Measurements from ENCODE around the gene RASSF8.

DNA sequence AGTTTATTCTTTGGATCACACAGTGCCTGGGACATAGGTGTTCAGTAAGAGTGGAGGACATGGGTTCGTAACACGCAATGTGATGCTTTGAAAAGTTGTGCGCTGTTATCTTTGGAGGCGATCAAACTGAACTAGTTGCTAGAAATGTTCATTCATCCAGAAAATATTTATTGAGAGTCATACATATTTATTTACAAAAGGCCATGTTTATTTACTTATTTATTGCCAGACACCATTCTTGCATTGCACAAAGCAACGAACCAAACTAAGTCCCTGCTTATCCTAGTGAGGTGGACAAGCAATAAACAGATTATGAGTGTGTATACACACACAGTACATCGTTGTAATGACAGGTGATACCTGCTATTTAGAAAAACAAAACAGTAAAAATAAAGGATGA, 153.8 kb downstream of the RASSF8 start:
- TF ChIP-seq POLR2AphosphoS5 (IDR thresholded peaks at IDR 0.05) (no peak), POLR2A (IDR thresholded peaks at IDR 0.05) (no peak), EP300 (IDR thresholded peaks at IDR 0.05) (no peak)
- TF ChIP-seq, protein P1, sequence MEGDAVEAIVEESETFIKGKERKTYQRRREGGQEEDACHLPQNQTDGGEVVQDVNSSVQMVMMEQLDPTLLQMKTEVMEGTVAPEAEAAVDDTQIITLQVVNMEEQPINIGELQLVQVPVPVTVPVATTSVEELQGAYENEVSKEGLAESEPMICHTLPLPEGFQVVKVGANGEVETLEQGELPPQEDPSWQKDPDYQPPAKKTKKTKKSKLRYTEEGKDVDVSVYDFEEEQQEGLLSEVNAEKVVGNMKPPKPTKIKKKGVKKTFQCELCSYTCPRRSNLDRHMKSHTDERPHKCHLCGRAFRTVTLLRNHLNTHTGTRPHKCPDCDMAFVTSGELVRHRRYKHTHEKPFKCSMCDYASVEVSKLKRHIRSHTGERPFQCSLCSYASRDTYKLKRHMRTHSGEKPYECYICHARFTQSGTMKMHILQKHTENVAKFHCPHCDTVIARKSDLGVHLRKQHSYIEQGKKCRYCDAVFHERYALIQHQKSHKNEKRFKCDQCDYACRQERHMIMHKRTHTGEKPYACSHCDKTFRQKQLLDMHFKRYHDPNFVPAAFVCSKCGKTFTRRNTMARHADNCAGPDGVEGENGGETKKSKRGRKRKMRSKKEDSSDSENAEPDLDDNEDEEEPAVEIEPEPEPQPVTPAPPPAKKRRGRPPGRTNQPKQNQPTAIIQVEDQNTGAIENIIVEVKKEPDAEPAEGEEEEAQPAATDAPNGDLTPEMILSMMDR (IDR thresholded peaks at IDR 0.05) = no peak
